Erythroblast (primary cell): Measurements from ENCODE around the gene NDUFB8.

Experiments
- GATA1 ChIP-seq: IDR thresholded peaks from 2 replicates; pipeline ENCODE4 v1.6.1; 2011; ENCODE audit warnings: low read depth, mild to moderate bottlenecking, control low read depth, low read length, moderate library complexity
- POLR2A ChIP-seq: IDR thresholded peaks from 2 replicates; pipeline ENCODE4 v1.6.1; 2011; ENCODE audit warnings: mild to moderate bottlenecking, low read length

- no peak for TF ChIP-seq POLR2A
- TF ChIP-seq GATA1 = no peak
Measured at GRCh38 chr10:100479037-100479436, 50.6 kb downstream of the NDUFB8 start.
